ENCODE data around the gene MAST4. TPM values are rescaled to one million over a fixed set of nuclear protein-coding genes. Genes with fewer than 3 reads are reported as not detected.
"Not testable (repeated sequence)": the region's sequence is repeated elsewhere in the genome, so short reads cannot be mapped to it uniquely, and the experiment has no call there.

MAST4 gene
- polyA plus RNA-seq, 1 experiment: 11.6 TPM

GRCh38 chr5:67123819-67124218, 527.6 kb downstream of the MAST4 start:
- Histone ChIP-seq H3K4me3 (ENCODE audit: low read depth, low read length) (no peak overlapping the region), H3K27ac (ENCODE audit: low read depth, low read length) (no peak overlapping the region), H3K27me3 (ENCODE audit: control insufficient read depth, insufficient read depth, low read length) (no peaks in the 10 kb centered on the region), H3K9me3 (ENCODE audit: control insufficient read depth, insufficient read depth, low read length) (no peaks in the 10 kb centered on the region)
- ChIA-PET POLR2A (no interaction called here), CTCF (interaction anchor here (1.3 kb wide), 1 partner anchor 26 kb away, joined by 3 read pairs; no protein-coding TSS in a partner anchor)
- no peak for TF ChIP-seq CTCF (IDR thresholded peaks at IDR 0.05; ENCODE audit: low read depth, low read length)
- no peak for DNase-seq (ENCODE audit: low read depth, low spot score)

GRCh38 chr5:67124556-67124955, 528.4 kb downstream of the MAST4 start:
- Histone ChIP-seq H3K9me3 (ENCODE audit: control insufficient read depth, insufficient read depth, low read length) (no peaks in the 10 kb centered on the region), H3K27ac (ENCODE audit: low read depth, low read length) (no peak overlapping the region), H3K4me3 (ENCODE audit: low read depth, low read length) (no peak overlapping the region), H3K27me3 (ENCODE audit: control insufficient read depth, insufficient read depth, low read length) (no peaks in the 10 kb centered on the region)
- ChIA-PET POLR2A (no interaction called here), CTCF (no interaction called here)
- DNase-seq (ENCODE audit: low read depth, low spot score): no peak
- no peak for TF ChIP-seq CTCF (IDR thresholded peaks at IDR 0.05; ENCODE audit: low read depth, low read length)

GRCh38 chr5:67127347-67127895, 531.2 kb downstream of the MAST4 start:
- H3K27me3 ChIP-seq (ENCODE audit: control insufficient read depth, insufficient read depth, low read length); DNase-seq (ENCODE audit: low read depth, low spot score); H3K9me3 ChIP-seq (ENCODE audit: control insufficient read depth, insufficient read depth, low read length); H3K4me3 ChIP-seq (ENCODE audit: low read depth, low read length); CTCF ChIA-PET; H3K27ac ChIP-seq (ENCODE audit: low read depth, low read length); POLR2A ChIA-PET: not testable (repeated sequence)

- POLR2A ChIA-PET: no interaction called here
- no peak for DNase-seq (ENCODE audit: low read depth, low spot score)
- no peak for TF ChIP-seq CTCF (IDR thresholded peaks at IDR 0.05; ENCODE audit: low read depth, low read length)
- CTCF ChIA-PET: interaction anchor here (0.6 to 2.1 kb wide), 6 partner anchors 20 to 318 kb away, joined by 3 to 8 read pairs (median 3); no protein-coding TSS in a partner anchor
- Histone ChIP-seq H3K4me3 (ENCODE audit: low read depth, low read length) (no peak overlapping the region), H3K27me3 (ENCODE audit: control insufficient read depth, insufficient read depth, low read length) (no peaks in the 10 kb centered on the region), H3K27ac (ENCODE audit: low read depth, low read length) (no peak overlapping the region), H3K9me3 (ENCODE audit: control insufficient read depth, insufficient read depth, low read length) (no peaks in the 10 kb centered on the region)
These were observed 533.6 kb downstream of the MAST4 start for GRCh38 chr5:67129768-67130167.

- no peak for DNase-seq (ENCODE audit: low read depth, low spot score)
- Histone ChIP-seq H3K4me3 (ENCODE audit: low read depth, low read length) (no peak overlapping the region), H3K27me3 (ENCODE audit: control insufficient read depth, insufficient read depth, low read length) (no peaks in the 10 kb centered on the region), H3K9me3 (ENCODE audit: control insufficient read depth, insufficient read depth, low read length) (no peaks in the 10 kb centered on the region), H3K27ac (ENCODE audit: low read depth, low read length) (no peak overlapping the region)
- CTCF ChIA-PET: interaction anchor here (0.6 kb wide), 1 partner anchor 827 kb away, joined by 3 read pairs; no protein-coding TSS in a partner anchor
- no peak for TF ChIP-seq CTCF (IDR thresholded peaks at IDR 0.05; ENCODE audit: low read depth, low read length)
- POLR2A ChIA-PET: interaction anchor here (0.7 kb wide), 1 partner anchor 111 kb away, joined by 3 read pairs; no protein-coding TSS in a partner anchor
These were observed 537.0 kb downstream of the MAST4 start for GRCh38 chr5:67133217-67133616.
